Mononuclear cell (primary cell): ENCODE measurements around the gene SBNO1. TPM values are rescaled to one million over a fixed set of nuclear protein-coding genes. Genes with fewer than 3 reads are reported as not detected.
"Not testable (repeated sequence)": the region's sequence is repeated elsewhere in the genome, so short reads cannot be mapped to it uniquely, and the experiment has no call there.

Experiments
- H3K27me3 ChIP-seq: 2 replicates; pipeline ENCODE4 v1.6.0; 2011; ENCODE audit warnings: low read length, control low read depth; ENCODE audit not compliant: insufficient read depth
- H3K4me1 ChIP-seq: 2 replicates; pipeline ENCODE4 v1.5.1; 2011; ENCODE audit warnings: mild to moderate bottlenecking, low read length, control low read depth; ENCODE audit not compliant: insufficient read depth
- H3K4me3 ChIP-seq: 2 replicates; pipeline ENCODE4 v1.5.1; 2011; ENCODE audit warnings: mild to moderate bottlenecking, low read length, moderate library complexity
- H3K9me3 ChIP-seq: 2 replicates; pipeline ENCODE4 v1.5.1; 2011; ENCODE audit warnings: low read depth, mild to moderate bottlenecking, control low read depth, low read length
- total RNA-seq: library from RNA; depleted of rRNA; stranded (reverse); fragments of >200 nt; gene quantifications from one replicate; pipeline ENCODE4 v1.2.3, GENCODE V29; 2012

SBNO1 gene
- total RNA-seq, 1 donor = 43.6 TPM

DNA sequence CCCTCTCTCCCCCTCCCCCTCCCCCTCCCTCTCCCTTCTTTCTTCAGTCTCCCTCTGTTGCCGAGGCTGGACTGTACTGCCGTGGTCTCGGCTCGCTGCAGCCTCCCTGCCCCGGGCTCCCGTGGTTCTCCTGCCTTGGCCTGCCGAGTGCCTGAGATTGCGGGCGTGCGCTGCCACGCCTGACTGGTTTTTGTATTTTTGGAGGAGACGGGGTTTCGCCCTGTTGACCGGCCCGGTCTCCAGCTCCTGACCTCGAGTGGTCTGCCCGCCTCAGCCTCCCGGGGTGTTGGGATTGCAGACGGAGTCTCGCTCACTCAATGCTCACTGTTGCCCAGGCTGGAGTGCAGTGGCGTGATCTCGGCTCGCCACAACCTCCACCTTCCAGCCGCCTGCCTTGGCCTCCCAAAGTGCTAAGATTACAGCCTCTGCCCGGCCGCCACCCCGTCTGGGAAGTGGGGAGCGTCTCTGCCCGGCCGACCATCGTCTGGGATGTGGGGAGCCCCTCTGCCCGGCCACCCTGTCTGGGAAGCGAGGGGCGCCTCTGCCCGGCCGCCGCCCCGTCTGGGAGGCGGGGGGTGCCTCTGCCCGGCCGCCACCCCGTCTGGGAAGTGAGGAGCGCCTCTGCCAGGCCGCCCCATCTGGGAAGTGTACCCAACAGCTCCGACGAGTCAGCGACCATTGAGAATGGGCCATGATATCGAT lies 7.2 kb upstream of the SBNO1 start:
- H3K4me1 ChIP-seq, H3K4me3 ChIP-seq, H3K27me3 ChIP-seq, H3K9me3 ChIP-seq: not testable (repeated sequence)

DNA sequence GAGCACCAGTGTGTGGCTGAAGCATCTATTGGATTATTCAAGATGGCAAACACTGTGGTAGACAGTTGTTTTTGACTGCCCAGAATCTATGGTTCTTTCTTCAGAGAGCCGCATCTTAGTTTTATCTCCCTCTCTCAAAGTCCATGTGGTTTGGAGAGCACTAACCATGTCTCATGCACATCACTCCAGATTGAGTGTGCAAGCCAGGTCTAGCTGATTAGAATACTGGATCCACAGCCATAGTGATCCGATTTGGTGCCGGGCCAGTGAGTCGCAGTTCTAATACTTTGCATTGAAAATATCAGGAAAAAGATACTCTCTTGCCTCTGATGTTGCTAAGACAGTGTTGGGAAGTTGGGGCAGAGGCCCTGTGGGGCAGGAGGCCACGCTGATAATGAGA lies 4.6 kb upstream of the SBNO1 start:
- no peaks in the 10 kb centered on the region for H3K9me3 ChIP-seq
- H3K27me3 ChIP-seq = no peaks in the 10 kb centered on the region
- H3K4me3 ChIP-seq = no peak overlapping the region
- peaks cover 7% of the 10 kb centered on the region for H3K4me1 ChIP-seq

DNA sequence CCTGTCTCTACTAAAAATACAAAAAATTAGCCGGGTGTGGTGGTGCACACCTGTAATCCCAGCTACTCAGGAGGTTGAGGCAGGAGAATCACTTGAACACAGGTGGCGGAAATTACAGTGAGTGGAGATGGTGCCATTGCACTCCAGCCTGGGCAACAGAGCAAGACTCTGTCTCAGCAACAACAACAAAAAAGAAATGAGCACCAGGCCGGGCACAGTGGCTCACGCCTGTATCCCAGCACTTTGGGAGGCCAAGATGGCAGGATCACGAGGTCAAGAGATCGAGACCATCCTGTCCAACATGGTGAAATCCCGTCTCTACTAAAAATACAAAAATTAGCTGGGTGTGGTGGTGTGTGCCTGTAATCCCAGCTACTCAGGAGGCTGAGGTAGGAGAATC lies 3.8 kb upstream of the SBNO1 start:
- H3K4me3 ChIP-seq, H3K9me3 ChIP-seq, H3K27me3 ChIP-seq: not testable (repeated sequence)
- peaks cover 13% of the 10 kb centered on the region for H3K4me1 ChIP-seq

DNA sequence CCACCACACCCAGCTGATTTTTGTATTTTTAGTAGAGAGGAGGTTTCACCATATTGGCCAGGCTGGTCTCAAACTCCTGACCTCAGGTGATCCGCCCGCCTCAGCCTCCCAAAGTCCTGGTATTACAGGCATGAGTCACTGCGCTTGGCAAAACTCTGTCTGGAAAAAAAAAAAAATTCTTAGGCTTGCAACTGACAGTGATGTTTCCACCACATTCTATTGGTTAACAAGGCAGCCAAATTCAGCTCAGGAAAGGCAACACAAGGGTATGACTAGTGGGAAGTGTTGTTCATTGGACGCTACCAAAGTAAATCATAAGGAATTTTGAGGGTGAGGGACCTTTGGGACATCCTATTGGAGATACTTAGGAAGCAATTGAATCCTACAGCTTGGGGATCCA lies 2.9 kb upstream of the SBNO1 start:
- Histone ChIP-seq H3K4me3 (no peak overlapping the region), H3K27me3 (no peaks in the 10 kb centered on the region), H3K4me1 (peaks cover 22% of the 10 kb centered on the region), H3K9me3 (no peaks in the 10 kb centered on the region)

DNA sequence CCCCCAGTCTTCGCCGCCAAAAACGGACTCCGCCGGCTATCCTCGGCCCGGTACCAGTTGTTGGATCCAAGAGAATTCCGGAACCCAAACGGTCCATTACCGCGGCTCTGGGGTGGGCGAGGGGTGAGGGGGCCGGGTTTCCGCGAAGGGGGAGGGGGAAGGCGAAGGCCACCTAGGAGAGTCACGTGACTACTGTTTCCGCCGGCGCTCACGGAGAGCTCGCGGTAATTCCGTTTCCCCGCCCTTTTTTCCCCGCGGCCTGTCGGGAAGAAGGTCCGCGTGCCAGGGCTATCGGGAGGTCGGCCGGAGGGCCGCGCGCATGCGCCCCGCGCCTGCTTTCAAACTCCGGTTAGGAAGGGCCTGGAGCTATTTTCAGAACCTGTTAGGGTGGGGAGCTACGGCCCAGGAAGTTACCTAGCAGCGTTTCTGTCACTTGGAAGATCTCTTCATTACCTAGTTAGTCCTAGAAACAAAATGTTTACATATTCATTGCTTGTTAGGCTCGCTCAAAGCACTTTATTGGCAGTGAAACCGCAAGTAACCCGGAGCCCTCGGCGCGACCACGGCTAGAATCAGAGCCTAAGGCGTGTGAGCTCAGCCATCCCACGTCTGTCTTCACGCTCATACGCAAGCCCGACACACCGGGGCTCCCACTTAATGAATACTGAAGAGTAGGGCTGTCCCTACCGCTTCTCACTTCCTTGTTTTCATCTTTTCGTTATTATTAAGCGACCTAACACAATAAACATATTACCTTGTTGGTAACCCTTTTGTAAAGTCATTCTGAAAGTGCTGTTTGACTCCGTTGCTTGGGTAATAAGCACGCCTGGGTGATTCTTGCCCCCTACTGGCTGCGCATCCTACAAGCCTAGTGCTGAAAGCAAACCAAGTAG lies 624 bp upstream of the SBNO1 start:
- H3K27me3 ChIP-seq = no peaks in the 10 kb centered on the region
- H3K4me3 ChIP-seq = peak overlapping the region; percentile 85
- peaks cover 33% of the 10 kb centered on the region for H3K4me1 ChIP-seq
- H3K9me3 ChIP-seq = no peaks in the 10 kb centered on the region

DNA sequence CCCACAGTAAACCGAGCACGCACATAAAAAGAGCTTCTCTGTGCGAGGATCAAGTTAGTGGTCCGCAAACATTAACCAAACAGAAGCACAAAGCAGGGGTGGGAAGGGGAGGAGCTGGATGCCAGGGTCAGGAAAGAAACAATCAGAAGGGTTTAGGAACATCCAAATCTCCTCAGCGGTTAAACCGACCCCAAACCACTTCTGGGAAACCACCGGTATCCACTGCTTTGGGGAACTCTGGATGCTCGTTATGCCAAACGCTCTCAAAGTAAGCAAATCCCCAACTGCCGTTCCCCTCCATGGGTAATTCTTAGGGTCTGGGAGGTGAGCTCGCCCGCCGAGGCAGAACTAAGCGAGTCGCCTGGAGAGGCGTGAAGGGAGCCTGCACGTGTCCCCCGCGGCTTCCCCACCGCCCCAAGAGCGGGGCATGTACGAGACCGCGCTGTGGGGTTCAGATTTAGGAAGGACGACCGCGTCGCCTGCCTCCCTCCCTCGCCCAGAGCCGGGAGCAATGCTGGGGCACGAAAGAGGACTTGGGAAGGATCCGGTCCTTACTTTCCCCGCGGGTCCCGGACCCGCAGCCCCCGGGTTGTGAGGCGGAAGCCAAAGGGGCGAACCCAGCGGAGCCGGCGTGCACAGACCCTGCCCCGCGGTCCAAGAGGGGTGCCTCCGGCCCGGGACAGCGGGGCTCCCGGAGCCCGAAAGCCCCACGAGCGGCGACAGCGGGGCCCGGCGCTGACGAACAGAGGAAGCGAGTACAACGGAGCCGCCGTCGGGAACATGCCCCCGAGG lies 711 bp downstream of the SBNO1 start:
- peak overlapping the region; percentile 85 for H3K4me3 ChIP-seq
- peaks cover 33% of the 10 kb centered on the region for H3K4me1 ChIP-seq
- no peaks in the 10 kb centered on the region for H3K9me3 ChIP-seq
- H3K27me3 ChIP-seq = no peaks in the 10 kb centered on the region

DNA sequence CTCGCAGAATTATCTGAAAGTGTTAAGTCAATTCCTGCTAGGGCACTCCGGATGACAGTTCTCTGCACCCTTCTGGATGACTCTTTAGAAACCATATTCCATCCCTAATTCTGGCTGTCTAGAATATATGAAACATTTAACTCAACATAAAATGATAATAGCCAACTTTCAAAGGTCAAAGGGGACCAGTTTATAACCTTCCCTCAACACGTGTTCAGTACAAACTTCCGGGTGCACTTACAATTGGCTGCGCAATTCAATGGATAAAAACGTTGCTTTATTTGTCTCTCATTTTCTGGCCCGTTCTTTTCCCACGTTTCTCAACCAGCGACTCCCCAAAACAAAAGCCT lies 1.3 kb downstream of the SBNO1 start:
- H3K4me1 ChIP-seq = peaks cover 33% of the 10 kb centered on the region
- peak overlapping the region; percentile 85 for H3K4me3 ChIP-seq
- no peaks in the 10 kb centered on the region for H3K9me3 ChIP-seq
- no peaks in the 10 kb centered on the region for H3K27me3 ChIP-seq

DNA sequence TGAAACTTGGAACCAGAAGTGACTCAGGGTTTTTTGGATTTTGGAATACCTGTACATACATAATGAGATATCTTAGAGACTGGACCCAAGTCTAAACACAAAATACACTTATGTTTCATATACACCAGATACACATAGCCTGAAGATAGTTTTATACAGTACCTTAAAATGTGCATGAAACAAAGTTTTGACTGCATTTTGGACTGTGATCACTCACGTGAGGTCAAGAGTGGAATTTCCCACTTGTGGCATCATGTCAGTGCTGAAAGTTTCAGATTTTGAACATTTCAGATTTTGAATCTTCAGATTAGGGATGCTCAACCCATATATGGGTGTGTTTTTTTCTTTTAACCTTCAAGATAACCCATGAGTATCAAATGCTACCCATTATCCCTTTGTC lies 6.6 kb downstream of the SBNO1 start:
- no peaks in the 10 kb centered on the region for H3K9me3 ChIP-seq
- H3K27me3 ChIP-seq = no peaks in the 10 kb centered on the region
- H3K4me1 ChIP-seq = peaks cover 20% of the 10 kb centered on the region
- no peak overlapping the region for H3K4me3 ChIP-seq

DNA sequence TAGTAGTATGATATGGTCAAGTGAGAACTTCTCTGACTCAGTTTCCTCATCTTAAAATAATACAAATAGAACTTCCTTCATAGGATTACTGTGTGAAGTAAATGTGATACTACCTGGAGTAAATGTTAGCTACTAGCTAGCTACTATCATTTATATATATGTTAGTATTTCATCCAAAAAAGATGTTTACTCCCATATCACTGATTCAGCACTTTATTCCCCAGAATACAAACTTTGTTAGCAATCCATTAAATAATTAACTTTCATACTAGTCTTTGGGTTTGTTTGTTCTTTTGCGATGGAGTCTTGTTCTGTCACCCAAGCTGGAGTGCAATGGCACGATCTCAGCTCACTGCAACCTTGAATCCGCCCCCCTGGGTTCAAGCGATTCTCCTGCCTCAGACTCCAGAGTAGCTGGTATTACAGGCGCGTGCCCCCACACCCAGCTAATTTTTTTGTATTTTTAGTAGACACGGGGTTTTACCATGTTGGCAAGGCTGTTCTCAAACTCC lies 8.4 kb downstream of the SBNO1 start:
- no peaks in the 10 kb centered on the region for H3K9me3 ChIP-seq
- no peaks in the 10 kb centered on the region for H3K27me3 ChIP-seq
- no peak overlapping the region for H3K4me3 ChIP-seq
- peaks cover 25% of the 10 kb centered on the region for H3K4me1 ChIP-seq

DNA sequence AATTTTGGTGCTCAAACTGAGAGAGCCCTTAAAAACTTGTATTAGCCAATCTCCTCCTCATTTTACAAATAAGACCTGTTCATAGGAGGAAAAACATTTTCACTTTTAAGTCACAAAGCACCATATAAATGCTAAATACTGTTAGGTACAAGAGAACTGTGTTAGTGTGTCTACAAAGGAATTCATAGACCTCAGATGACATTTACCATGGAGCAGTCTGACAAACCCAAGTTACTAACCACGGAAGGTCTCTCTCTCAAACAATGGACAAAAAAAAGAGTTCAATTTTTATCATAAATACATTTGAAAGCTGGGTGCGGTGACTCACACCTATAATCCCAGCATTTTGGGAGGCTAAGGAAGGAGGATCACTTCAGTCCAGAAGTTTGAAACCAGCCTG lies 10.0 kb downstream of the SBNO1 start:
- Histone ChIP-seq H3K9me3 (no peaks in the 10 kb centered on the region), H3K27me3 (no peaks in the 10 kb centered on the region), H3K4me1 (peaks cover 27% of the 10 kb centered on the region), H3K4me3 (no peak overlapping the region)

DNA sequence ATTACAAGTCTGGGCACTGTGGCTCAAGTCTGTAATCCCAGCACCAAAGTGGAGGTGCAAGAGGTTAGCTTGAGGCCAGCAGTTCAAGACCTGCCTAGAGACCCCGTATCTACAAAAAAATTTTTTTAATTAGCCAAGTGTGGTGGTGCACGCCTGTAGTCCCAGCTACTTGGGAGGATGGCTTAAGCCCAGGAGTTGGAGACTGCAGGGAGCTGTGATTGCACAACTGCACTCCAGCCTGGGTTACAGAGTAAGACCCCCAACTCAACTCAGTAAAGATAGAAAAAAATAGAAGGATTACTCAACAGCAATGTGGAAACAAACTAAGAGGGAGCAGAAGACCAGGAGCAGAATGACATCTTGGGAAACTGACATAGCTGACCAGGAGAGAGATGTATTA lies 13.3 kb downstream of the SBNO1 start:
- Histone ChIP-seq H3K4me1 (peaks cover 34% of the 10 kb centered on the region), H3K4me3 (no peak overlapping the region), H3K27me3 (no peaks in the 10 kb centered on the region), H3K9me3 (no peaks in the 10 kb centered on the region)

DNA sequence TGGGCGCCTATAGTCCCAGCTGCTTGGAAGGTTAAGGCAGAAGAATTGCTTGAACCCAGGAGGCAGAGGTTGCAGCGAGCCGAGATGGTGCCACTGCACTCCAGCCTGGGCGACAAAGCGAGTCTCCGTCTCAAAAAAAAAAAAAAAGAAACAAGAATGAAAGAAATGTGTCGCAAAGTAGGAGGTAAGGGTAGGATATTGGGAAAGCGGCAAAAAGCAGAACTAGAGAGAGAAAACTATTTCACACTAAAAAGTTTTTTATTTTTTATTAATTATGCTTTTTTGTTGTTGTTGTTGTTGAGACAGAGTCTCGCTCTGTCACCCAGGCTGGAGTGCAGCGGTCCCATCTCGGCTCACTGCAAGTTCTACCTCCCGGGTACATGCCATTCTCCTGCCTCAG lies 17.7 kb downstream of the SBNO1 start:
- no peak overlapping the region for H3K4me3 ChIP-seq
- H3K9me3 ChIP-seq = no peaks in the 10 kb centered on the region
- peaks cover 20% of the 10 kb centered on the region for H3K4me1 ChIP-seq
- H3K27me3 ChIP-seq = no peaks in the 10 kb centered on the region

DNA sequence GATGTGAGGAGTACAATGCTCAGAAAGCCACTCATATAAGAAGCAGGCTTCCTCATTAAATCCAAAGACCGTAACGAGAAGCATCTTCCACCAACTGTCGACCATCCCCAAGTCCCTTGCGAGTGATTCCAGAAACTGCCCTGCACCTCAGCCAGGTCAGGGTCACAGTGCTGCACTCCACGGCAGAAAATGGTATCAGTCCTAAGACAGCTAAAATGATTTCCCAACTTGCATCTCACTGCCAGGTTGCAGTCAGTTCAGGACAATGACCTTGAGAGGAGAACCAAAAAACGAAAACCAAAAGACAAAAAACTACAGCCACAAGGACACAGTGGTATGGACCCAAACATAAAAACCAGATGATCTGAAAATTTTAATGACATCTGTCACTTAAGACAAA lies 20.6 kb downstream of the SBNO1 start:
- Histone ChIP-seq H3K27me3 (no peaks in the 10 kb centered on the region), H3K4me3 (no peak overlapping the region), H3K9me3 (no peaks in the 10 kb centered on the region), H3K4me1 (peaks cover 6% of the 10 kb centered on the region)

DNA sequence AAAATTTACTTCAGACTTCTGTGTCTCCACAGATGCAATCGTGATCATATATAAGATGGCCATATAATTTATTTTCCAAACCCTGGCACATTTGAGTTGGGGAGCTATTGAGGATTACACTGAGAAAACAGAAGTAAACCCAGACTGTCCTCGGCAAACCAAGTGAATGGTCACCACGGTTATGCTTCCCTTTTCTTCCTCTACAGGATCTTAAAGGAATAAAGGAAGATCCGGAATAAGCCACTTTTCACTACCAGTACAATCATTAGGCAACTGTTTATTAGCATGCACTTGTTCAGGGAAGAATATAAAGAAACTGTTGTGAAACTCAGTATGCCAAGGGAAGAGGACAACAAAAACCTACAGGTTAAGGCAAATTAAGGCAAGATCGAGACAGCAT lies 27.6 kb downstream of the SBNO1 start:
- H3K4me1 ChIP-seq = no peaks in the 10 kb centered on the region
- no peaks in the 10 kb centered on the region for H3K9me3 ChIP-seq
- no peaks in the 10 kb centered on the region for H3K27me3 ChIP-seq
- no peak overlapping the region for H3K4me3 ChIP-seq

DNA sequence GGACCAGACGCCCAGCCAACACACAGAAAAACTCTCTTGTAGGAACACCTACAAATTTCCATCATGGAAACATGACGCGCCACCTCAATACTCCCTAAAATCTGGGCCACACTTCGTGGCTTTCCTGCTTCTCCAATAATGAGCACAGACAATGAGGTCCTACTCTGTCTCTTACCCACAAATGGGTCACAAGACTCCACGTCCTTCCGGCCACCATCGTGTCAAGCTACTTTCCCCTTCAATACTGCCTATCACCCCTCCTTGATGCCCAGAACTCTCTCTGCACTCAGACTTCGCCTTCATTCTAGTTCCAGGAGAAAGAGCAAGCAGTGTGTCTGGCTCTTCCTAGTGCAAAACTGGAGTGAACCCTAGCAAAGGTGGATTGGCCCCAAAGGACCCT lies 28.1 kb downstream of the SBNO1 start:
- Histone ChIP-seq H3K4me3 (no peak overlapping the region), H3K4me1 (no peaks in the 10 kb centered on the region), H3K9me3 (no peaks in the 10 kb centered on the region), H3K27me3 (no peaks in the 10 kb centered on the region)
